ENCODE data around the gene NR2E1. TPM values are rescaled to one million over a fixed set of nuclear protein-coding genes. Genes with fewer than 3 reads are reported as not detected.

Gene NR2E1
- total and polyA plus RNA-seq, 2 experiments from 2014 or later: not detected

DNA sequence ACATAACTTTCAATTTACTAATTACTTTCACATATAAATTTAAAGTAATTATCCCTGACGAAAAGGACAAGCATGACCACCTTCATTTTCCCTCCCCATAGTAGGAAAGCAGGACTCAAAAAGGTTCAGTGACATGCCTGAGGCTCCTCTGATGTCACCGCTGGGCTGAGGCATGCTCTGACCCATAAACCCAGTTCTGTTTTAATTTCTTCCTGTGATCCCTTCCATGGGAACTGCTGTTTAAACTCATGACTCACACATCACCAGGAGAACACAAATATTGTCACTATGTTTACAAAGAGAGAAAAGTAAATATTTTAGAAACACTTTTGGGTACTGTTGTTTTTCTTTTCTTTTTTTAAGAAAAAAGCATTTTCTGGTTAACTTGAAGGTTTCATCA is 38.0 kb upstream of the NR2E1 start (continued):
- TF ChIP-seq, protein P1, sequence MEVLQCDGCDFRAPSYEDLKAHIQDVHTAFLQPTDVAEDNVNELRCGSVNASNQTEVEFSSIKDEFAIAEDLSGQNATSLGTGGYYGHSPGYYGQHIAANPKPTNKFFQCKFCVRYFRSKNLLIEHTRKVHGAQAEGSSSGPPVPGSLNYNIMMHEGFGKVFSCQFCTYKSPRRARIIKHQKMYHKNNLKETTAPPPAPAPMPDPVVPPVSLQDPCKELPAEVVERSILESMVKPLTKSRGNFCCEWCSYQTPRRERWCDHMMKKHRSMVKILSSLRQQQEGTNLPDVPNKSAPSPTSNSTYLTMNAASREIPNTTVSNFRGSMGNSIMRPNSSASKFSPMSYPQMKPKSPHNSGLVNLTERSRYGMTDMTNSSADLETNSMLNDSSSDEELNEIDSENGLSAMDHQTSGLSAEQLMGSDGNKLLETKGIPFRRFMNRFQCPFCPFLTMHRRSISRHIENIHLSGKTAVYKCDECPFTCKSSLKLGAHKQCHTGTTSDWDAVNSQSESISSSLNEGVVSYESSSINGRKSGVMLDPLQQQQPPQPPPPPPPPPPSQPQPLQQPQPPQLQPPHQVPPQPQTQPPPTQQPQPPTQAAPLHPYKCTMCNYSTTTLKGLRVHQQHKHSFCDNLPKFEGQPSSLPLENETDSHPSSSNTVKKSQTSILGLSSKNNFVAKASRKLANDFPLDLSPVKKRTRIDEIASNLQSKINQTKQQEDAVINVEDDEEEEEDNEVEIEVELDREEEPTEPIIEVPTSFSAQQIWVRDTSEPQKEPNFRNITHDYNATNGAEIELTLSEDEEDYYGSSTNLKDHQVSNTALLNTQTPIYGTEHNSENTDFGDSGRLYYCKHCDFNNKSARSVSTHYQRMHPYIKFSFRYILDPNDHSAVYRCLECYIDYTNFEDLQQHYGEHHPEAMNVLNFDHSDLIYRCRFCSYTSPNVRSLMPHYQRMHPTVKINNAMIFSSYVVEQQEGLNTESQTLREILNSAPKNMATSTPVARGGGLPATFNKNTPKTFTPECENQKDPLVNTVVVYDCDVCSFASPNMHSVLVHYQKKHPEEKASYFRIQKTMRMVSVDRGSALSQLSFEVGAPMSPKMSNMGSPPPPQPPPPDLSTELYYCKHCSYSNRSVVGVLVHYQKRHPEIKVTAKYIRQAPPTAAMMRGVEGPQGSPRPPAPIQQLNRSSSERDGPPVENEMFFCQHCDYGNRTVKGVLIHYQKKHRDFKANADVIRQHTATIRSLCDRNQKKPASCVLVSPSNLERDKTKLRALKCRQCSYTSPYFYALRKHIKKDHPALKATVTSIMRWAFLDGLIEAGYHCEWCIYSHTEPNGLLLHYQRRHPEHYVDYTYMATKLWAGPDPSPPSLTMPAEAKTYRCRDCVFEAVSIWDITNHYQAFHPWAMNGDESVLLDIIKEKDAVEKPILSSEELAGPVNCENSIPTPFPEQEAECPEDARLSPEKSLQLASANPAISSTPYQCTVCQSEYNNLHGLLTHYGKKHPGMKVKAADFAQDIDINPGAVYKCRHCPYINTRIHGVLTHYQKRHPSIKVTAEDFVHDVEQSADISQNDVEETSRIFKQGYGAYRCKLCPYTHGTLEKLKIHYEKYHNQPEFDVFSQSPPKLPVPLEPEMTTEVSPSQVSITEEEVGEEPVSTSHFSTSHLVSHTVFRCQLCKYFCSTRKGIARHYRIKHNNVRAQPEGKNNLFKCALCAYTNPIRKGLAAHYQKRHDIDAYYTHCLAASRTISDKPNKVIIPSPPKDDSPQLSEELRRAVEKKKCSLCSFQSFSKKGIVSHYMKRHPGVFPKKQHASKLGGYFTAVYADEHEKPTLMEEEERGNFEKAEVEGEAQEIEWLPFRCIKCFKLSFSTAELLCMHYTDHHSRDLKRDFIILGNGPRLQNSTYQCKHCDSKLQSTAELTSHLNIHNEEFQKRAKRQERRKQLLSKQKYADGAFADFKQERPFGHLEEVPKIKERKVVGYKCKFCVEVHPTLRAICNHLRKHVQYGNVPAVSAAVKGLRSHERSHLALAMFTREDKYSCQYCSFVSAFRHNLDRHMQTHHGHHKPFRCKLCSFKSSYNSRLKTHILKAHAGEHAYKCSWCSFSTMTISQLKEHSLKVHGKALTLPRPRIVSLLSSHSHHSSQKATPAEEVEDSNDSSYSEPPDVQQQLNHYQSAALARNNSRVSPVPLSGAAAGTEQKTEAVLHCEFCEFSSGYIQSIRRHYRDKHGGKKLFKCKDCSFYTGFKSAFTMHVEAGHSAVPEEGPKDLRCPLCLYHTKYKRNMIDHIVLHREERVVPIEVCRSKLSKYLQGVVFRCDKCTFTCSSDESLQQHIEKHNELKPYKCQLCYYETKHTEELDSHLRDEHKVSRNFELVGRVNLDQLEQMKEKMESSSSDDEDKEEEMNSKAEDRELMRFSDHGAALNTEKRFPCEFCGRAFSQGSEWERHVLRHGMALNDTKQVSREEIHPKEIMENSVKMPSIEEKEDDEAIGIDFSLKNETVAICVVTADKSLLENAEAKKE (CRISPR knock-in tag; IDR thresholded peaks at IDR 0.05): no peak
- TF ChIP-seq ZNF114 (CRISPR knock-in tag; IDR thresholded peaks at IDR 0.05) (no peak), CTCF (conservative IDR thresholded peaks at IDR 0.05; ENCODE audit: low read depth in 2 of 2) (no peak), CREB1 (CRISPR knock-in tag; IDR thresholded peaks at IDR 0.05; ENCODE audit: low read depth) (no peak), EZH2 (IDR thresholded peaks at IDR 0.05; ENCODE audit: low read depth, unreplicated experiment) (no peak), ZNF331 (CRISPR knock-in tag; IDR thresholded peaks at IDR 0.05; ENCODE audit: low read depth) (no peak), STAT1 (IDR thresholded peaks at IDR 0.05; ENCODE audit: unreplicated experiment) (no peak), JUNB (IDR thresholded peaks at IDR 0.05; ENCODE audit: unreplicated experiment) (no peak), POLR2AphosphoS5 (IDR thresholded peaks at IDR 0.05; ENCODE audit: low read depth) (no peak)
- TF ChIP-seq, protein P2, sequence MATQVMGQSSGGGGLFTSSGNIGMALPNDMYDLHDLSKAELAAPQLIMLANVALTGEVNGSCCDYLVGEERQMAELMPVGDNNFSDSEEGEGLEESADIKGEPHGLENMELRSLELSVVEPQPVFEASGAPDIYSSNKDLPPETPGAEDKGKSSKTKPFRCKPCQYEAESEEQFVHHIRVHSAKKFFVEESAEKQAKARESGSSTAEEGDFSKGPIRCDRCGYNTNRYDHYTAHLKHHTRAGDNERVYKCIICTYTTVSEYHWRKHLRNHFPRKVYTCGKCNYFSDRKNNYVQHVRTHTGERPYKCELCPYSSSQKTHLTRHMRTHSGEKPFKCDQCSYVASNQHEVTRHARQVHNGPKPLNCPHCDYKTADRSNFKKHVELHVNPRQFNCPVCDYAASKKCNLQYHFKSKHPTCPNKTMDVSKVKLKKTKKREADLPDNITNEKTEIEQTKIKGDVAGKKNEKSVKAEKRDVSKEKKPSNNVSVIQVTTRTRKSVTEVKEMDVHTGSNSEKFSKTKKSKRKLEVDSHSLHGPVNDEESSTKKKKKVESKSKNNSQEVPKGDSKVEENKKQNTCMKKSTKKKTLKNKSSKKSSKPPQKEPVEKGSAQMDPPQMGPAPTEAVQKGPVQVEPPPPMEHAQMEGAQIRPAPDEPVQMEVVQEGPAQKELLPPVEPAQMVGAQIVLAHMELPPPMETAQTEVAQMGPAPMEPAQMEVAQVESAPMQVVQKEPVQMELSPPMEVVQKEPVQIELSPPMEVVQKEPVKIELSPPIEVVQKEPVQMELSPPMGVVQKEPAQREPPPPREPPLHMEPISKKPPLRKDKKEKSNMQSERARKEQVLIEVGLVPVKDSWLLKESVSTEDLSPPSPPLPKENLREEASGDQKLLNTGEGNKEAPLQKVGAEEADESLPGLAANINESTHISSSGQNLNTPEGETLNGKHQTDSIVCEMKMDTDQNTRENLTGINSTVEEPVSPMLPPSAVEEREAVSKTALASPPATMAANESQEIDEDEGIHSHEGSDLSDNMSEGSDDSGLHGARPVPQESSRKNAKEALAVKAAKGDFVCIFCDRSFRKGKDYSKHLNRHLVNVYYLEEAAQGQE (IDR thresholded peaks at IDR 0.05; ENCODE audit: unreplicated experiment): no peak
